Measurements from ENCODE around the gene DUSP1.

GRCh38 chr5:172773481-172774469 lies 2.8 kb upstream of the DUSP1 start:
- TF ChIP-seq CTCF (IDR thresholded peaks at IDR 0.05; ENCODE audit: poor library complexity) (no peak), EZH2 (IDR thresholded peaks at IDR 0.05; ENCODE audit: borderline replicate concordance) (no peak)

Measured in hepatocyte (in vitro differentiated cells).